SK-N-SH treated with all-trans-retinoic acid at 6 μM for 48 hours (cell line): Measurements from ENCODE around the gene SLC4A7.

Experiments used
- ATAC-seq: fragments of 200-7000 bp; cut with Tn5 transposase; 3 replicates; pipeline ENCODE4 v1.9.1; 2020; ENCODE audit warnings: mild to moderate bottlenecking, moderate library complexity
- ARNTL ChIP-seq: fragments of 450-650 bp; formaldehyde crosslinking; IDR thresholded peaks from 2 replicates; pipeline ENCODE4 v1.5.0; 2020; ENCODE audit warnings: low read depth, mild to moderate bottlenecking, moderate library complexity, borderline replicate concordance
- BACH2 ChIP-seq: fragments of 250-450 bp; sonication (Bioruptor Pico); IDR thresholded peaks from 2 replicates; pipeline ENCODE4 v1.9.0; 2021; ENCODE audit warnings: mild to moderate bottlenecking, borderline replicate concordance
- CSDC2 ChIP-seq: fragments of 250-450 bp; sonication (Bioruptor Pico); IDR thresholded peaks from 2 replicates; pipeline ENCODE4 v1.5.0; 2020; ENCODE audit warnings: mild to moderate bottlenecking, moderate library complexity
- GLIS3 ChIP-seq: fragments of 250-450 bp; sonication (Bioruptor Pico); IDR thresholded peaks from 2 replicates; pipeline ENCODE4 v1.5.0; 2020; ENCODE audit warnings: mild to moderate bottlenecking, moderate library complexity
- ISL1 ChIP-seq: fragments of 250-450 bp; sonication (Bioruptor Pico); IDR thresholded peaks from 2 replicates; pipeline ENCODE4 v2.1.2; 2022; ENCODE audit warnings: mild to moderate bottlenecking, moderate library complexity
- OSR1 ChIP-seq: fragments of 250-450 bp; sonication (Bioruptor Pico); IDR thresholded peaks from 2 replicates; pipeline ENCODE4 v1.8.0; 2022; ENCODE audit warnings: moderate library complexity, mild to moderate bottlenecking, inconsistent platforms
- PPARA ChIP-seq: fragments of 250-450 bp; sonication (Bioruptor Pico); IDR thresholded peaks from 2 replicates; pipeline ENCODE4 v1.5.0; 2020; ENCODE audit warnings: mild to moderate bottlenecking, borderline replicate concordance
- RARB ChIP-seq: fragments of 250-450 bp; sonication (Bioruptor Pico); IDR thresholded peaks from 2 replicates; pipeline ENCODE4 v1.8.0; 2021; ENCODE audit warnings: mild to moderate bottlenecking, moderate library complexity
- SNAI2 ChIP-seq: fragments of 250-450 bp; sonication (Bioruptor Pico); IDR thresholded peaks from 2 replicates; pipeline ENCODE4 v1.5.0; 2020; ENCODE audit warnings: mild to moderate bottlenecking, moderate library complexity
- TCF4 ChIP-seq: fragments of 250-450 bp; sonication (Bioruptor Pico); IDR thresholded peaks from 2 replicates; pipeline ENCODE4 v1.8.0; 2021; ENCODE audit warnings: mild to moderate bottlenecking, moderate library complexity, borderline replicate concordance
- ZC3H10 ChIP-seq: fragments of 250-450 bp; sonication (Bioruptor Pico); IDR thresholded peaks from 2 replicates; pipeline ENCODE4 v1.5.1; 2021; ENCODE audit warnings: mild to moderate bottlenecking, moderate library complexity
- ZFP3 ChIP-seq: fragments of 250-450 bp; sonication (Bioruptor Pico); IDR thresholded peaks from 2 replicates; pipeline ENCODE4 v1.5.0; 2020; ENCODE audit warnings: mild to moderate bottlenecking, moderate library complexity
- ZFP30 ChIP-seq: fragments of 450-650 bp; formaldehyde crosslinking; IDR thresholded peaks from 2 replicates; pipeline ENCODE4 v1.5.0; 2022; ENCODE audit warnings: mild to moderate bottlenecking, moderate library complexity
- ZNF565 ChIP-seq: fragments of 450-650 bp; formaldehyde crosslinking; conservative IDR thresholded peaks from 2 replicates; pipeline ENCODE4 v1.5.0; 2020; ENCODE audit warnings: low read depth, mild to moderate bottlenecking, moderate library complexity
- ZNF8 ChIP-seq: fragments of 450-650 bp; formaldehyde crosslinking; IDR thresholded peaks from 2 replicates; pipeline ENCODE4 v1.5.0; 2020; ENCODE audit warnings: mild to moderate bottlenecking, moderate library complexity
- TF ChIP-seq, protein P1 (sequence below): fragments of 250-450 bp; sonication (Bioruptor Pico); IDR thresholded peaks from 2 replicates; pipeline ENCODE4 v1.8.0; 2021; ENCODE audit warnings: low read depth, mild to moderate bottlenecking, moderate library complexity, borderline replicate concordance
- TF ChIP-seq, protein P2 (sequence below): fragments of 250-450 bp; sonication (Bioruptor Pico); IDR thresholded peaks from 2 replicates; pipeline ENCODE4 v1.5.1; 2021; ENCODE audit warnings: mild to moderate bottlenecking, moderate library complexity
- TF ChIP-seq, protein P3 (sequence below): fragments of 250-450 bp; sonication (Bioruptor Pico); IDR thresholded peaks from 2 replicates; pipeline ENCODE4 v1.8.0; 2020; ENCODE audit warnings: mild to moderate bottlenecking, moderate library complexity, borderline replicate concordance
- TF ChIP-seq, protein P4 (sequence below): fragments of 250-450 bp; sonication (Bioruptor Pico); IDR thresholded peaks from 2 replicates; pipeline ENCODE4 v1.5.0; 2020; ENCODE audit warnings: mild to moderate bottlenecking, moderate library complexity

The SLC4A7 gene

DNA sequence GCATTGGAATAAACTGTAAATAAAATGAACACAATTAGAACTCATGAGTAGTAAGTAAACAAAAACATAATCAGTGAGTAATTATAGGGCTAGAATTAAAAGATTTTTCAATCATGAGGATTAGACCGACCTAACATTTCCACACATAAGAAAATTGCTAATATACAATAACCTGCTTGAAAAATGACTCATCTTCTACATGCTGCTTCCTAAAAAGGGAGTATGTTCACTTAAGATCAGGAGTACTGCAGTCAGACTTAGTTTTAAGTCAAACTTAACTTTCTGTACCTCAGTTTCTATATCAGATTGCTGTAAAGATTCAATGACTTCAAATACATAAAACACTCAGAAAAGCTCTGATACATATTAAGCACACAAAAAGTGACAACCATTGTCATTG lies 92.4 kb downstream of the SLC4A7 start:
- no peak for ATAC-seq
- TF ChIP-seq RARB = no peak
- TF ChIP-seq ZC3H10 = no peak
- TF ChIP-seq CSDC2 = no peak
- TF ChIP-seq, protein P1, sequence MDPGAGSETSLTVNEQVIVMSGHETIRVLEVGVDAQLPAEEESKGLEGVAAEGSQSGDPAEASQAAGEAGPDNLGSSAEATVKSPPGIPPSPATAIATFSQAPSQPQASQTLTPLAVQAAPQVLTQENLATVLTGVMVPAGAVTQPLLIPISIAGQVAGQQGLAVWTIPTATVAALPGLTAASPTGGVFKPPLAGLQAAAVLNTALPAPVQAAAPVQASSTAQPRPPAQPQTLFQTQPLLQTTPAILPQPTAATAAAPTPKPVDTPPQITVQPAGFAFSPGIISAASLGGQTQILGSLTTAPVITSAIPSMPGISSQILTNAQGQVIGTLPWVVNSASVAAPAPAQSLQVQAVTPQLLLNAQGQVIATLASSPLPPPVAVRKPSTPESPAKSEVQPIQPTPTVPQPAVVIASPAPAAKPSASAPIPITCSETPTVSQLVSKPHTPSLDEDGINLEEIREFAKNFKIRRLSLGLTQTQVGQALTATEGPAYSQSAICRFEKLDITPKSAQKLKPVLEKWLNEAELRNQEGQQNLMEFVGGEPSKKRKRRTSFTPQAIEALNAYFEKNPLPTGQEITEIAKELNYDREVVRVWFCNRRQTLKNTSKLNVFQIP (CRISPR knock-in tag) = no peak
- TF ChIP-seq ZFP30 (CRISPR knock-in tag) = no peak
- TF ChIP-seq, protein P2, sequence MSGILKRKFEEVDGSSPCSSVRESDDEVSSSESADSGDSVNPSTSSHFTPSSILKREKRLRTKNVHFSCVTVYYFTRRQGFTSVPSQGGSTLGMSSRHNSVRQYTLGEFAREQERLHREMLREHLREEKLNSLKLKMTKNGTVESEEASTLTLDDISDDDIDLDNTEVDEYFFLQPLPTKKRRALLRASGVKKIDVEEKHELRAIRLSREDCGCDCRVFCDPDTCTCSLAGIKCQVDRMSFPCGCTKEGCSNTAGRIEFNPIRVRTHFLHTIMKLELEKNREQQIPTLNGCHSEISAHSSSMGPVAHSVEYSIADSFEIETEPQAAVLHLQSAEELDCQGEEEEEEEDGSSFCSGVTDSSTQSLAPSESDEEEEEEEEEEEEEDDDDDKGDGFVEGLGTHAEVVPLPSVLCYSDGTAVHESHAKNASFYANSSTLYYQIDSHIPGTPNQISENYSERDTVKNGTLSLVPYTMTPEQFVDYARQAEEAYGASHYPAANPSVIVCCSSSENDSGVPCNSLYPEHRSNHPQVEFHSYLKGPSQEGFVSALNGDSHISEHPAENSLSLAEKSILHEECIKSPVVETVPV (CRISPR knock-in tag) = no peak
- no peak for TF ChIP-seq PPARA (CRISPR knock-in tag)

DNA sequence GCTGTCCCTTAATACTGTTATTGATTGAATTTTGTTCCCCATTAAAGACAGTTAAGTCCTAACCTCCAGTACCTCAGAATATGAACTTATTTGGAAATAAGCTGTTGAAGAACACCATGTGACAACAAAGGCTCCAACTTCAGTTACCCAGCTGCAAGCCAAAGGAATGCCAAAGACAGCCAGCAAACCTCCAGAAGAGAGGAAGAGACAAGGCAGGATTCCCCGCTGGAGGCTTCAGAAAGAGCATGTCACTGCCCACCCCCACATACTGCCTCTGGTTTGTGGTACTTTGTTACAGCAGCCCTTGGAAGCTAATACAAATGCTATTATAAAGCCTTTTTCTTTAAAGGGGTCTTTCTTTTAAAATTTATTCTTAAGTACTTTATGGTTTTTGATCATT lies 96.6 kb downstream of the SLC4A7 start:
- TF ChIP-seq, protein P3, sequence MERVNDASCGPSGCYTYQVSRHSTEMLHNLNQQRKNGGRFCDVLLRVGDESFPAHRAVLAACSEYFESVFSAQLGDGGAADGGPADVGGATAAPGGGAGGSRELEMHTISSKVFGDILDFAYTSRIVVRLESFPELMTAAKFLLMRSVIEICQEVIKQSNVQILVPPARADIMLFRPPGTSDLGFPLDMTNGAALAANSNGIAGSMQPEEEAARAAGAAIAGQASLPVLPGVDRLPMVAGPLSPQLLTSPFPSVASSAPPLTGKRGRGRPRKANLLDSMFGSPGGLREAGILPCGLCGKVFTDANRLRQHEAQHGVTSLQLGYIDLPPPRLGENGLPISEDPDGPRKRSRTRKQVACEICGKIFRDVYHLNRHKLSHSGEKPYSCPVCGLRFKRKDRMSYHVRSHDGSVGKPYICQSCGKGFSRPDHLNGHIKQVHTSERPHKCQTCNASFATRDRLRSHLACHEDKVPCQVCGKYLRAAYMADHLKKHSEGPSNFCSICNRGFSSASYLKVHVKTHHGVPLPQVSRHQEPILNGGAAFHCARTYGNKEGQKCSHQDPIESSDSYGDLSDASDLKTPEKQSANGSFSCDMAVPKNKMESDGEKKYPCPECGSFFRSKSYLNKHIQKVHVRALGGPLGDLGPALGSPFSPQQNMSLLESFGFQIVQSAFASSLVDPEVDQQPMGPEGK (CRISPR knock-in tag) = no peak
- TF ChIP-seq ZFP30 (CRISPR knock-in tag) (no peak), GLIS3 (CRISPR knock-in tag) (no peak), PPARA (CRISPR knock-in tag) (no peak), ARNTL (CRISPR knock-in tag) (no peak), RARB (no peak), TCF4 (CRISPR knock-in tag) (no peak)
- ATAC-seq = no peak

DNA sequence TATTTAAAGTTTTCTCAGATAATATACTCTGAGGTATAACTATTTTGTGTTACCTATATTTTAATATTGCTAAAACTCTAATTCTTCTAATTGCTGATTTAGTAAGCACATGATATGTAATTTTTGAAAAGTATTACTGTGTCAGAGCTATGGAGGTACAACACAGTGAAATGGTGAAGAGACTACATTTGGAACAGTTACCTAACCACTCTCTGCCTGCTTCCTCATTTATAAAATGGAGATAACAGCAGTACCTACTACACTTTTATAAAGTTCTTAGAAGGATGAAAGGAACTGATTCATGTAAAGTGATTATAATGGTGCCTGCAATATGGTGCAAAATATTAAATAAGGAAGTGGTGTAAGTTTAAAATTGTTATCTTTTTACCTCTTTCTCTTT lies 98.7 kb downstream of the SLC4A7 start:
- no peak for ATAC-seq
- TF ChIP-seq ISL1 (CRISPR knock-in tag) = no peak
- no peak for TF ChIP-seq ZNF565 (CRISPR knock-in tag)
- no peak for TF ChIP-seq SNAI2 (CRISPR knock-in tag)
- no peak for TF ChIP-seq ZFP3 (CRISPR knock-in tag)
- no peak for TF ChIP-seq BACH2 (CRISPR knock-in tag)
- no peak for TF ChIP-seq GLIS3 (CRISPR knock-in tag)
- TF ChIP-seq, protein P3 (CRISPR knock-in tag) = no peak
- no peak for TF ChIP-seq ZC3H10
- no peak for TF ChIP-seq OSR1 (CRISPR knock-in tag)
- TF ChIP-seq, protein P4, sequence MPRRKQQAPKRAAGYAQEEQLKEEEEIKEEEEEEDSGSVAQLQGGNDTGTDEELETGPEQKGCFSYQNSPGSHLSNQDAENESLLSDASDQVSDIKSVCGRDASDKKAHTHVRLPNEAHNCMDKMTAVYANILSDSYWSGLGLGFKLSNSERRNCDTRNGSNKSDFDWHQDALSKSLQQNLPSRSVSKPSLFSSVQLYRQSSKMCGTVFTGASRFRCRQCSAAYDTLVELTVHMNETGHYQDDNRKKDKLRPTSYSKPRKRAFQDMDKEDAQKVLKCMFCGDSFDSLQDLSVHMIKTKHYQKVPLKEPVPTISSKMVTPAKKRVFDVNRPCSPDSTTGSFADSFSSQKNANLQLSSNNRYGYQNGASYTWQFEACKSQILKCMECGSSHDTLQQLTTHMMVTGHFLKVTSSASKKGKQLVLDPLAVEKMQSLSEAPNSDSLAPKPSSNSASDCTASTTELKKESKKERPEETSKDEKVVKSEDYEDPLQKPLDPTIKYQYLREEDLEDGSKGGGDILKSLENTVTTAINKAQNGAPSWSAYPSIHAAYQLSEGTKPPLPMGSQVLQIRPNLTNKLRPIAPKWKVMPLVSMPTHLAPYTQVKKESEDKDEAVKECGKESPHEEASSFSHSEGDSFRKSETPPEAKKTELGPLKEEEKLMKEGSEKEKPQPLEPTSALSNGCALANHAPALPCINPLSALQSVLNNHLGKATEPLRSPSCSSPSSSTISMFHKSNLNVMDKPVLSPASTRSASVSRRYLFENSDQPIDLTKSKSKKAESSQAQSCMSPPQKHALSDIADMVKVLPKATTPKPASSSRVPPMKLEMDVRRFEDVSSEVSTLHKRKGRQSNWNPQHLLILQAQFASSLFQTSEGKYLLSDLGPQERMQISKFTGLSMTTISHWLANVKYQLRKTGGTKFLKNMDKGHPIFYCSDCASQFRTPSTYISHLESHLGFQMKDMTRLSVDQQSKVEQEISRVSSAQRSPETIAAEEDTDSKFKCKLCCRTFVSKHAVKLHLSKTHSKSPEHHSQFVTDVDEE (CRISPR knock-in tag) = no peak
- no peak for TF ChIP-seq ZNF8 (CRISPR knock-in tag)
- TF ChIP-seq, protein P1 (CRISPR knock-in tag) = no peak
- TF ChIP-seq PPARA (CRISPR knock-in tag) = no peak
- no peak for TF ChIP-seq RARB
